Heart left ventricle (tissue), 13 donors: ENCODE measurements around the gene GABRB1.

Experiments
- POLR2A ChIP-seq, 2 donors: fragments of 450-650 bp; IDR thresholded peaks; one replicate each; pipeline ENCODE4 v1.6.1; 2017; ENCODE audit warnings: antibody characterized with exemption in 2 of 2, mild to moderate bottlenecking in 2 of 2, moderate library complexity in 2 of 2
- TF ChIP-seq, protein P1 (sequence below), 12 donors: fragments of 200-600 bp; sonication (generic) in 4 of 12; IDR thresholded peaks; one replicate each; pipeline versions ENCODE4 v1.5.0 to v1.8.0; 2018 to 2022; ENCODE audit warnings: antibody characterized with exemption in 12 of 12, mild to moderate bottlenecking in 5 of 12
- donor health status: ischemic (EF 13 %, LVEDD 7.1; RV severe dilation, severe dysfunction).
- donor health status: DM: no; HTN: yes; CAD: no.
- donor health status: DM: no; HTN: no; CAD: no.
- donor health status: ischemic (EF 25% LVEDD 6.9; RV normal size, moderate dysfunction).
- donor health status: ischemic (EF 25% LVEDD 5.7; RV mildly dilated, moderate dysfunction).
- donor health status: ischemic (EF 35%, LVEDD 5.7; RV mildly dilated, moderate dysfunction).
- donor health status: nonischemic (EF 11% LVEDD 7.7; RV severe dilation, severe dysfunction).
- donor health status: DM: yes; HTN: yes; CAD: no.
- donor health status: PGD.
- donor health status: ischemic (EF 29% LVEDD 5.4; RV normal size, mild dysfunction).
- donor health status: nonischemic (EF 23%, LVEDD 6.1; RV moderate dilation, normal function).

DNA sequence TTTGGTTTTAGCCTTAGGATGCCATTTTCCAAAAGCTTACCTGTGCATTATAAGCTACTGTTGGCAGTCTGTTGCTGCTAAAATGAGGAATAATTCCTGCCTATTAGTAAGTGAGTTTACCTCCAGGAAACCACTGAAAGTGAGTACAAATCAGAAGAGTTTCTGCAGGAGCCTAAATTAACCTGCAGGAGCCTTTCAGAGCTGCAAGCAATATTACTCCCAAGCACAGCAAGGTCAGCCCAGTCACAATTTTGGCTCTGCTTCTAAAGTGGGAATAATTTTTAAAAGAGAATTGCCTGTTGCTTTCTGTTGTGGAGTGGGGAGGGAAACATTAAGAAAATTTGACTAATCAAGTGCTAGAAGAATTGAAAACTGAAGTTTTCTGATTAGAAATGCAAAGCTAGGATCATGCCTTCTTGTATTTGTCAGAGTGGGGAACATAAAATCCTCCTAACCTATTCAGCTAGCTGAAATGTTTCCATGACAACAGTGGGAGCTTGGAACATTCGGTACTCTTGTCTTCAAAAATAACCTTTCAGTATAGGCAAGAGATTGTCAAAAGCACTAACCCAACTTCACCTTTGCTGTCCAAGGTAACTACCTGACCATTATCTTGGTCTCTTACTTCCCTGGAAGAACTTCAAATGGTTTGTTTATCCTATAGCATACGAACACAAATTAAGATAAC, 239.0 kb downstream of the GABRB1 start:
- TF ChIP-seq, protein P1, sequence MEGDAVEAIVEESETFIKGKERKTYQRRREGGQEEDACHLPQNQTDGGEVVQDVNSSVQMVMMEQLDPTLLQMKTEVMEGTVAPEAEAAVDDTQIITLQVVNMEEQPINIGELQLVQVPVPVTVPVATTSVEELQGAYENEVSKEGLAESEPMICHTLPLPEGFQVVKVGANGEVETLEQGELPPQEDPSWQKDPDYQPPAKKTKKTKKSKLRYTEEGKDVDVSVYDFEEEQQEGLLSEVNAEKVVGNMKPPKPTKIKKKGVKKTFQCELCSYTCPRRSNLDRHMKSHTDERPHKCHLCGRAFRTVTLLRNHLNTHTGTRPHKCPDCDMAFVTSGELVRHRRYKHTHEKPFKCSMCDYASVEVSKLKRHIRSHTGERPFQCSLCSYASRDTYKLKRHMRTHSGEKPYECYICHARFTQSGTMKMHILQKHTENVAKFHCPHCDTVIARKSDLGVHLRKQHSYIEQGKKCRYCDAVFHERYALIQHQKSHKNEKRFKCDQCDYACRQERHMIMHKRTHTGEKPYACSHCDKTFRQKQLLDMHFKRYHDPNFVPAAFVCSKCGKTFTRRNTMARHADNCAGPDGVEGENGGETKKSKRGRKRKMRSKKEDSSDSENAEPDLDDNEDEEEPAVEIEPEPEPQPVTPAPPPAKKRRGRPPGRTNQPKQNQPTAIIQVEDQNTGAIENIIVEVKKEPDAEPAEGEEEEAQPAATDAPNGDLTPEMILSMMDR (IDR thresholded peaks at IDR 0.05) = no peak
- no peak for TF ChIP-seq POLR2A (IDR thresholded peaks at IDR 0.05)
